ENCODE results near the gene CLPTM1.

The CLPTM1 gene

DNA sequence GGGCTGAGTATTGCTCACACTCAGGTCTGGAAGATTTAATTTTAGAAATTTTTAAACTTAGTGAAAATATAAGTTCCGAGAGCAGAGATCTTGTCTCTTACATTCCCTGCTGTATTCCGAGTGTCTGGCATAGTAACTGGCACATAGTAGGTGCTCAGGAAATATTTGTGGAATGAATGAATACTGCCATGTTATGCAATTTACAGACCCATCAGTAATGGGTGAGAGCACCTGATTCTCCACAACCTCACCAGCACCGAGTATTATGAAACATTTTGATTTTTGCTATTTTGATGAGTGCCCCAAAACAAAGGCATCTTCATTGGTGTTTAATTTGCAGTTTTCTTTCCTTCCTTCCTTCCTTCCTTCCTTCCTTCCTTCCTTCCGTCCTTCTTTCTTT, 67.9 kb downstream of the CLPTM1 start:
- ChIA-PET POLR2A (no interaction called here), CTCF (interaction anchor here (0.7 kb wide), 1 partner anchor 15 kb away, joined by 3 read pairs; no protein-coding TSS in a partner anchor)
- no peak for DNase-seq (ENCODE audit: extremely low spot score)
- TF ChIP-seq FOXK2 (IDR thresholded peaks at IDR 0.05) = no peak
- no peak for TF ChIP-seq L3MBTL2 (conservative IDR thresholded peaks at IDR 0.05)
- TF ChIP-seq ARNT (IDR thresholded peaks at IDR 0.05) = no peak
- TF ChIP-seq TARDBP (IDR thresholded peaks at IDR 0.05) = no peak
- no peak for TF ChIP-seq BHLHE40 (IDR thresholded peaks at IDR 0.05; ENCODE audit: borderline replicate concordance)
- TF ChIP-seq CTBP1 (IDR thresholded peaks at IDR 0.05; ENCODE audit: borderline replicate concordance) = no peak
- no peak for TF ChIP-seq HDGF (IDR thresholded peaks at IDR 0.05; ENCODE audit: borderline replicate concordance)
- no peak for TF ChIP-seq SUZ12 (IDR thresholded peaks at IDR 0.05)
- no peak for TF ChIP-seq LEF1 (IDR thresholded peaks at IDR 0.05; ENCODE audit: borderline replicate concordance)
- TF ChIP-seq ZNF384 (IDR thresholded peaks at IDR 0.05) = no peak
- no peak for TF ChIP-seq SP1 (IDR thresholded peaks at IDR 0.05)
- TF ChIP-seq FOXM1 (IDR thresholded peaks at IDR 0.05; ENCODE audit: borderline replicate concordance) = no peak
- TF ChIP-seq FOXA1 (IDR thresholded peaks at IDR 0.05) = no peak
- TF ChIP-seq, protein P1, sequence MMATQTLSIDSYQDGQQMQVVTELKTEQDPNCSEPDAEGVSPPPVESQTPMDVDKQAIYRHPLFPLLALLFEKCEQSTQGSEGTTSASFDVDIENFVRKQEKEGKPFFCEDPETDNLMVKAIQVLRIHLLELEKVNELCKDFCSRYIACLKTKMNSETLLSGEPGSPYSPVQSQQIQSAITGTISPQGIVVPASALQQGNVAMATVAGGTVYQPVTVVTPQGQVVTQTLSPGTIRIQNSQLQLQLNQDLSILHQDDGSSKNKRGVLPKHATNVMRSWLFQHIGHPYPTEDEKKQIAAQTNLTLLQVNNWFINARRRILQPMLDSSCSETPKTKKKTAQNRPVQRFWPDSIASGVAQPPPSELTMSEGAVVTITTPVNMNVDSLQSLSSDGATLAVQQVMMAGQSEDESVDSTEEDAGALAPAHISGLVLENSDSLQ (IDR thresholded peaks at IDR 0.05) = no peak
- TF ChIP-seq NFRKB (IDR thresholded peaks at IDR 0.05) = no peak
- TF ChIP-seq ELF4 (IDR thresholded peaks at IDR 0.05) = no peak

DNA sequence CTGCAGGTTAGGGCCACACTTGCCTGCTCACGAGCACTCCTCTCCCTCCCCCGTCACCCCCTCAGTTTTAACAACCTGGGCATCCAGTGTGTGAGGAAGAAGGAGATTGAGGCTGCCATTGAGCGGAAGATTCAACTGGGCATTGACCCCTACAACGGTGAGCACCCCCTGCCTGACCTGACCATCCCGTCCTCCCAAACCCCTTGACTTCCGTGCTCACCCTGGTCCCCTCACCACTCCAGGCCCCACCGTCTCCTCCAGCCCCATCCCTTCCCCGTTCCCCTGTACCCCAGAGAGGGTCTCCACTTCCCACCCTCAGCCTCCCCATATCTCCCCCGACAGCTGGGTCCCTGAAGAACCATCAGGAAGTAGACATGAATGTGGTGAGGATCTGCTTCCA, 70.1 kb downstream of the CLPTM1 start:
- CTCF ChIA-PET = no interaction called here
- TF ChIP-seq HDGF (IDR thresholded peaks at IDR 0.05; ENCODE audit: borderline replicate concordance) (no peak), FOXM1 (IDR thresholded peaks at IDR 0.05; ENCODE audit: borderline replicate concordance) (no peak), FOXA1 (IDR thresholded peaks at IDR 0.05) (no peak), CTBP1 (IDR thresholded peaks at IDR 0.05; ENCODE audit: borderline replicate concordance) (no peak), LEF1 (IDR thresholded peaks at IDR 0.05; ENCODE audit: borderline replicate concordance) (no peak), FOXK2 (IDR thresholded peaks at IDR 0.05) (no peak), ZNF384 (IDR thresholded peaks at IDR 0.05) (no peak), TARDBP (IDR thresholded peaks at IDR 0.05) (no peak), SUZ12 (IDR thresholded peaks at IDR 0.05) (no peak), ARNT (IDR thresholded peaks at IDR 0.05) (no peak), BHLHE40 (IDR thresholded peaks at IDR 0.05; ENCODE audit: borderline replicate concordance) (no peak), L3MBTL2 (conservative IDR thresholded peaks at IDR 0.05) (no peak), NFRKB (IDR thresholded peaks at IDR 0.05) (no peak), SP1 (IDR thresholded peaks at IDR 0.05) (no peak), ELF4 (IDR thresholded peaks at IDR 0.05) (no peak)
- TF ChIP-seq, protein P1 (IDR thresholded peaks at IDR 0.05) = no peak

DNA sequence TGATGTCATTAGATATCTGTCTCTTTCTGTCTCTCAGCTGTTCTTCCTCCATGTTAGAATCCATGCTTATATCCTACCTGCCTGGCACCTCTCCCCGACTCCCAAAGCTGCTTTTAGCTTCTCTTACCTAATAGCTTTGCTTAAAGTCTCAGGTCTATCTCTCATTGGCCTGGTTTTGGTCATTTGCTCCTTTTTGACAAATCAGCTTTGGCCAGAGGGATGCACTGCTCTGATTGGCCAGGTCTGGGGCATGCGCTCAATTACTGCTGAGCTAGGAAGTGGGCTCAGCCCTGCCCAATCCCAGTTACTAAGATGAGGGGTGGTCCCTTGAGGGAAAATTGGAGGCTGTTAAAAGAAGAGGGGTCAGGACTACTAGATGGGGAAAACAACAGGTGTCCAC, 72.2 kb downstream of the CLPTM1 start:
- DNase-seq (ENCODE audit: extremely low spot score) = no peak
- TF ChIP-seq, protein P1 (IDR thresholded peaks at IDR 0.05) = no peak
- TF ChIP-seq NFRKB (IDR thresholded peaks at IDR 0.05) (no peak), SP1 (IDR thresholded peaks at IDR 0.05) (no peak), HDGF (IDR thresholded peaks at IDR 0.05; ENCODE audit: borderline replicate concordance) (no peak), CTBP1 (IDR thresholded peaks at IDR 0.05; ENCODE audit: borderline replicate concordance) (no peak), ELF4 (IDR thresholded peaks at IDR 0.05) (no peak), FOXK2 (IDR thresholded peaks at IDR 0.05) (no peak), TARDBP (IDR thresholded peaks at IDR 0.05) (no peak), L3MBTL2 (conservative IDR thresholded peaks at IDR 0.05) (no peak), BHLHE40 (IDR thresholded peaks at IDR 0.05; ENCODE audit: borderline replicate concordance) (no peak), ZNF384 (IDR thresholded peaks at IDR 0.05) (no peak), FOXM1 (IDR thresholded peaks at IDR 0.05; ENCODE audit: borderline replicate concordance) (no peak), ARNT (IDR thresholded peaks at IDR 0.05) (no peak), SUZ12 (IDR thresholded peaks at IDR 0.05) (no peak), FOXA1 (IDR thresholded peaks at IDR 0.05) (no peak), LEF1 (IDR thresholded peaks at IDR 0.05; ENCODE audit: borderline replicate concordance) (no peak)
- ChIA-PET CTCF (interaction anchor here (0.9 kb wide), 1 partner anchor 10 kb away, joined by 3 read pairs; no protein-coding TSS in a partner anchor), POLR2A (interaction anchor here (1.1 to 4.0 kb wide), 2 partner anchors 11 to 15 kb away, joined by 3 to 34 read pairs; partner anchors contain the start of gene CLASRP)

More for the DNA sequence above, 70.1 kb downstream of the CLPTM1 start:
- POLR2A ChIA-PET = no interaction called here
- no peak for DNase-seq (ENCODE audit: extremely low spot score)

DNA sequence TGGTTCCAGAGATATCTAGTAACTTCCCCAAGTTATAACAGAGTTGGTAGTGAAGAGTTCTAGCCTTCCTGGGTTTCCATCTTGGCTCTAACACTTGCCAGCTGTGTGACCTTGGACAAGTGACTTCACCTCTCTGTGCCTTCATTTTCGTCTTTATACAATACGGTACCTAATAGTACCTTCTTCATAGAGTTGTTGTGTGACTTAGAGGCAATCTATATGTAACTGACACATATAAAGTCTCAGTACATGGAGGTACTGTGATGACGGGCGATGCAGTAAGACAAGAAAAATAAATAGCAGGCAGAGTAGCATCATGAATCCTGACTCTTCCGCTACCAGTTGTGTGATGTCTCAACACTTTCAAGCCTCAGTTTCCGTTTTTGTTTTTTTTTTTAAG, 75.6 kb downstream of the CLPTM1 start:
- POLR2A ChIA-PET = interaction anchor here (4.0 kb wide), 1 partner anchor 8 kb away, joined by 34 read pairs; the partner anchor contains the start of gene CLASRP
- CTCF ChIA-PET = no interaction called here
- DNase-seq (ENCODE audit: extremely low spot score) = no peak
- TF ChIP-seq CTBP1 (IDR thresholded peaks at IDR 0.05; ENCODE audit: borderline replicate concordance) (no peak), LEF1 (IDR thresholded peaks at IDR 0.05; ENCODE audit: borderline replicate concordance) (no peak), BHLHE40 (IDR thresholded peaks at IDR 0.05; ENCODE audit: borderline replicate concordance) (no peak), TARDBP (IDR thresholded peaks at IDR 0.05) (no peak), HDGF (IDR thresholded peaks at IDR 0.05; ENCODE audit: borderline replicate concordance) (no peak), ELF4 (IDR thresholded peaks at IDR 0.05) (no peak), SP1 (IDR thresholded peaks at IDR 0.05) (no peak), L3MBTL2 (conservative IDR thresholded peaks at IDR 0.05) (no peak), ZNF384 (IDR thresholded peaks at IDR 0.05) (no peak), ARNT (IDR thresholded peaks at IDR 0.05) (no peak)

DNA sequence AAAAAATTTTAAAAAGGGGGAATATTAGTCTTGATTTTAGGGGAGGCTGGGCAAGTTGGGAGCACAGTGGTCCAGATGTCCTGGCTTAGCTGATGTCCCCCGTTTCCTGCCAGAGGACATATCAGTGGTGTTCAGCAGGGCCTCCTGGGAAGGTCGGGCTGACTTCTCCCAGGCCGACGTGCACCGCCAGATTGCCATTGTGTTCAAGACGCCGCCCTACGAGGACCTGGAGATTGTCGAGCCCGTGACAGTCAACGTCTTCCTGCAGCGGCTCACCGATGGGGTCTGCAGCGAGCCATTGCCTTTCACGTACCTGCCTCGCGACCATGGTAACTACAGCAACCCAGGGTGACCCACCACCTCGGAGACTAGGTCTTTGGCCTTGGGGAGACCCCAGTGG, 77.2 kb downstream of the CLPTM1 start:
- TF ChIP-seq NFRKB (IDR thresholded peaks at IDR 0.05) (no peak), L3MBTL2 (conservative IDR thresholded peaks at IDR 0.05) (no peak), SUZ12 (IDR thresholded peaks at IDR 0.05) (no peak), ELF4 (IDR thresholded peaks at IDR 0.05) (no peak), FOXM1 (IDR thresholded peaks at IDR 0.05; ENCODE audit: borderline replicate concordance) (no peak), BHLHE40 (IDR thresholded peaks at IDR 0.05; ENCODE audit: borderline replicate concordance) (no peak), CTBP1 (IDR thresholded peaks at IDR 0.05; ENCODE audit: borderline replicate concordance) (no peak), LEF1 (IDR thresholded peaks at IDR 0.05; ENCODE audit: borderline replicate concordance) (no peak), FOXK2 (IDR thresholded peaks at IDR 0.05) (no peak), HDGF (IDR thresholded peaks at IDR 0.05; ENCODE audit: borderline replicate concordance) (no peak), ZNF384 (IDR thresholded peaks at IDR 0.05) (no peak), TARDBP (IDR thresholded peaks at IDR 0.05) (no peak), ARNT (IDR thresholded peaks at IDR 0.05) (no peak)
- TF ChIP-seq, protein P1 (IDR thresholded peaks at IDR 0.05) = no peak
- CTCF ChIA-PET = no interaction called here
- DNase-seq (ENCODE audit: extremely low spot score) = no peak
- POLR2A ChIA-PET = no interaction called here
